ENCODE measurements around the gene UQCC5. TPM values are rescaled to one million over a fixed set of nuclear protein-coding genes. Genes with fewer than 3 reads are reported as not detected.

Gene UQCC5
- total RNA-seq, 1 experiment from 2014 or later: 45.8 TPM

- peaks cover 3 to 5% of the 10 kb centered on the region in 2 experiments; a peak in 1 of 4 replicates for H3K4me1 Mint-ChIP-seq
- no peak overlapping the region for H3T11ph ChIP-seq (ENCODE audit: low read length)
- H3K4me2 ChIP-seq (ENCODE audit: insufficient read depth, insufficient read length, low read length): no peak overlapping the region
- no peaks in the 10 kb centered on the region for H3K4me1 ChIP-seq (ENCODE audit: insufficient read depth, low read length)
- no peak overlapping the region for H3K4ac ChIP-seq (ENCODE audit: low read depth, low read length)
- no peak overlapping the region for H2BK120ac ChIP-seq (ENCODE audit: low read depth, low read length, poor library complexity, severe bottlenecking)
- H2AK5ac ChIP-seq (ENCODE audit: insufficient read length, low read length): no peak overlapping the region
- H2BK15ac ChIP-seq (ENCODE audit: low read depth, low read length): no peak overlapping the region
- 0 out of 5 replicates have a peak overlapping the region, but pooled peaks of 1 of the 2 experiments have one; percentile 20 for H3K4me3 Mint-ChIP-seq
- no peak overlapping the region for H3K23ac ChIP-seq (ENCODE audit: insufficient read length, low read depth, low read length)
- H3K79me2 ChIP-seq (ENCODE audit: insufficient read depth, low read length): no peaks in the 10 kb centered on the region
- H3K23me2 ChIP-seq (ENCODE audit: insufficient read length, low read depth, low read length, poor library complexity, severe bottlenecking): no peaks in the 10 kb centered on the region
- no peak for TF ChIP-seq CTCF (conservative IDR thresholded peaks at IDR 0.05)
- no peaks in the 10 kb centered on the region for H4K20me1 ChIP-seq (ENCODE audit: control insufficient read depth, insufficient read depth, insufficient read length)
- no peaks in the 10 kb centered on the region for H3K27me3 ChIP-seq (ENCODE audit: insufficient read depth, low read length)
- no peaks in the 10 kb centered on the region for H3K27me3 Mint-ChIP-seq (ENCODE audit: low read depth)
- H2BK20ac ChIP-seq (ENCODE audit: low read depth, low read length, poor library complexity, severe bottlenecking): no peak overlapping the region
- peaks cover 25 to 88% (median 87%) of the 10 kb centered on the region in 3 experiments for H3K36me3 Mint-ChIP-seq (ENCODE audit: insufficient read depth in 1 of 3, low read depth in 3 of 3)
- no peak overlapping the region for H3K14ac ChIP-seq (ENCODE audit: insufficient read depth, low read length)
- H2BK5ac ChIP-seq (ENCODE audit: insufficient read length, low read length): no peak overlapping the region
- H3K9me3 ChIP-seq (ENCODE audit: control insufficient read depth, low read depth, low read length): no peaks in the 10 kb centered on the region
- H3K18ac ChIP-seq (ENCODE audit: insufficient read length, low read depth, low read length): no peak overlapping the region
- no CpG with 5 or more reads among the region's 59 CpGs for WGBS (ENCODE audit: extremely low coverage, insufficient read length, low lambda C conversion rate)
- no peak overlapping the region for H3K9ac ChIP-seq (ENCODE audit: extremely low read depth, insufficient read length, low read length)
- H3K56ac ChIP-seq (ENCODE audit: insufficient read length, low read depth, low read length): no peak overlapping the region
- H2BK12ac ChIP-seq (ENCODE audit: insufficient read length, low read depth, low read length): no peak overlapping the region
- H4K5ac ChIP-seq (ENCODE audit: insufficient read length, low read depth, low read length): no peak overlapping the region
- no peaks in the 10 kb centered on the region for H3K79me1 ChIP-seq (ENCODE audit: insufficient read depth, low read depth, low read length, poor library complexity, severe bottlenecking)
- no peak overlapping the region for H4K91ac ChIP-seq (ENCODE audit: insufficient read length, low read depth, low read length)
- H4K8ac ChIP-seq (replicated peaks; ENCODE audit: insufficient read length, low read depth, low read length): no peak overlapping the region
- no peaks in the 10 kb centered on the region for H3K9me3 Mint-ChIP-seq
- peak overlapping the region in 1 of 3 experiments; percentile 34; a peak in 2 of 7 replicates for H3K27ac Mint-ChIP-seq
- no peak overlapping the region for H3K27ac ChIP-seq (ENCODE audit: insufficient read length, low read depth, low read length)
- no peak for DNase-seq
- H2AFZ ChIP-seq (ENCODE audit: low read length): no peak overlapping the region
Measured at GRCh38 chr3:52487788-52488691, 48.4 kb upstream of the UQCC5 start.

Measured in H9 (cell line).